DMS 273 treated with DMSO at 0.1 percent for 48 hours (cell line): ENCODE results near the gene MPDZ.
A peak's percentile ranks its signal among the peaks of the same experiment; 100 is the strongest.

Source experiments
- DNase-seq: peaks from one replicate; lab custom pipeline; 2025; lab: John Stamatoyannopoulos, UW

The MPDZ gene

GRCh38 chr9:13078164-13078563 lies 201.3 kb downstream of the MPDZ start:
- DNase-seq = no peak

GRCh38 chr9:13076616-13077015 lies 202.9 kb downstream of the MPDZ start:
- DNase-seq = no peak

GRCh38 chr9:13071921-13072320 lies 207.6 kb downstream of the MPDZ start:
- no peak for DNase-seq

DNA sequence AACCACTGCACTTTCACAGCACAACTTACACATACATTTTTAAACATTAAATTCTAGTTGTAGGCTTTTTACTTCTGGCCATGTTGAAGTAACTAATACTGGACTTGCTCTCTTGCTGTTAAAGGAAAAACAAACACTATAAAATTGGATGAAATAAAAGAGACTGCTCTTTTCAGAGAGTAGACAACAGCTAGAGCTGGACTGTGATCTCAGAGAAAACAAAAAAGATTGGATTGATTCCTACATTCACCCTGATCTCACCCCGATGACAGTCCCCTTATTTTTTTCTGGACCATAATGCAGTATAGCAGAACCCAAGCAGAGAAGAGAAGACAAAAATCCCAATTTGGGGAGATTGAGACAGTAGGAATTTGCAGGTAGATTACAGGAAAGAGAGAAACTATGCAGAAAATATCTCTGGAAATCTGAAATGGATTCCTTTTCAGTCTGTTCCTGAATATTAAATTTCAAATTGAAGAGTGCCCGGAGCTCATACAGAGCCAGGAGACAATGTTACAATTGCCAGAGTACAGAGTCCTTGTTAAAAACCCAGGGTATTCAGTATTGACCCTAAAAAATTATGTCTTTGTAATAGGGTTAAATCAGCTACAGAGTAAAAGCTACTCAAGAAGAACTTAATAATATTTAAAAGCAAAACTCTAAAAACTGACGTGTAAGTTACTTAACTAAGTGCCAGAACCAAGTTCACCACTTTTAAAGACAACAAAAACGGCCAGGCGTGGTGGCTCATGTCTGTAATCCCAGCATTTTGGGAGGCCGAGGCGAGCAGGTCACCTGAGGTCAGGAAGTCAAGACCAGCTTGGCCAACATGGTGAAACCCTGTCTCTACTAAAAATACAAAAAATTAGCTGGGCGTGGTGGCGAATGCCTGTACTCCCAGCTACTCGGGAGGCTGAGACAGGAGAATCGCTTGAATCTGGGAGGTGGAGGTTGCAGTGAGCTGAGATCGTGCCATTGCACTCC lies 208.6 kb downstream of the MPDZ start:
- no peak for DNase-seq

DNA sequence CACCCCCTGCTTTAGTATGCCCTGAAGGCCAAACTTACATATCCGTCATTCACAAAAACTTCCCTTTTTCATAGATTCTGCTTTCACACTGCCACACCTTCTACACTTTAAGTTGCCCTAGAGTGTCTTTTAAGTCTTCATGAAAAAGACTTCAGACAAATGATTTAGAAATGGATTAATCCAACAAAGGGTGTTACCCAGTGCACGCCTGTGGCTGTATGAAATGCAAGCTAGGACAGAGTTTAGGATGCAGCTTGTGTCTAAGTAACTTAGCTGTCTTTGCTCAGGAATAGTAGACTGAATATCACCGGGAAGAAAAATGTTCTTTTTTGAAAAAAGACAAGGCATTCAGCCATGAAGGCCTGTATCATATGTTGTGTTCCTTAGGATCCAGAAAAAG lies 210.0 kb downstream of the MPDZ start:
- DNase-seq = no peak

DNA sequence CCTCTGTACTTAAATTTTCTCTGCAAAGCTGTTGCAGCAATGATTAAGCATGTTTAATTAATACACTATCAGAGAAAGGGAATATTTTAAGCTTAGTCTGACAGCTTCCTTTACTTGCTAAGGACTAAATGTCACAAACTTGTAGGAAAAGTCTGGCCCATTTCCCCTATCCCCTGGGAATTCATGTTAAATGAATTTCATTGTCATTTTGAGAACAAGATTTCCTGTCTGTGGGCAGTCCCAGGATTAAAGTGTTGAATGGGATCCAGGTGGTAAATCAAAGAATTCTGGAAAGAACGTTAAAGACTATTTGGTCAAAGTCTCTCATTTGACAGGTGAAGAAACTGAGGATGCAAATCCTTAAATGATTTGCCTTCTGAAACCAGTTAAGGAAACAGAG lies 214.8 kb downstream of the MPDZ start:
- DNase-seq = no peak

- DNase-seq = peak; percentile 91
These were observed 215.5 kb downstream of the MPDZ start for GRCh38 chr9:13063880-13064459.

DNA sequence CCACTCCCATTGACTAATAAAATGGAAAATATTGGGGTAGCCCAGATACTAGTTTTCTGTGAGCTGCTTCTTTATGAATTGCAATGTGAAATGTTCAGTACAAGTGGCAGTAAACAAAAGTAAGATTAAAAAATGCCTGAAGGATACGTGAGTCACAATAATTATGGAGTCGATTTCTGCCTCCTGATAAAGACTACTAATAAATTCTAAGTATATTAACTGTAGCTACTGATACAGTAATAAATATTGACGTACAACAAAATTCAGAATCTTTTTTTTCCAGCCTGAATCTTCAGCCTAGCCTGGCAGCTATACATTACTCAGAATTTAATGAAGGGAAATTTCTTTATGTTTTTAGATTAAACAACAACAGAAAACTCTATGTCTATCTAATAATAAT lies 218.1 kb downstream of the MPDZ start:
- no peak for DNase-seq
